Right cardiac atrium (tissue), 5 donors: ENCODE data around the gene TSPAN33. TPM values are rescaled to one million over a fixed set of nuclear protein-coding genes. Genes with fewer than 3 reads are reported as not detected.
"Not testable (repeated sequence)": the region's sequence is repeated elsewhere in the genome, so short reads cannot be mapped to it uniquely, and the experiment has no call there.

Source experiments
- ATAC-seq, 2 donors: fragments of 200-7000 bp; cut with Tn5 transposase; one replicate each; pipeline versions ENCODE4 v1.8.0 to v1.9.1; 2020; ENCODE audit warnings: moderate library complexity in 2 of 2, mild to moderate bottlenecking in 1 of 2
- DNase-seq, 3 donors: peaks; one replicate each; pipeline ENCODE4 v3.0.0-alpha.2; 2020
- H3K27ac ChIP-seq: one replicate; pipeline ENCODE4 v1.5.1; 2013; ENCODE audit warnings: mild to moderate bottlenecking, low read length, control low read depth, moderate library complexity
- H3K27me3 ChIP-seq: one replicate; pipeline ENCODE4 v1.6.1; 2013; ENCODE audit not compliant: control insufficient read depth, insufficient read depth
- H3K4me1 ChIP-seq: one replicate; pipeline ENCODE4 v1.6.1; 2013; ENCODE audit warnings: low read length; ENCODE audit not compliant: control insufficient read depth, insufficient read depth
- H3K4me3 ChIP-seq: one replicate; pipeline ENCODE4 v1.5.1; 2013; ENCODE audit warnings: low read length, control low read depth
- H3K9me3 ChIP-seq: one replicate; pipeline ENCODE4 v1.6.1; 2013; ENCODE audit warnings: low read length; ENCODE audit not compliant: control insufficient read depth
- WGBS: extraction: QIAGEN DNeasy Blood & Tissue Kit; methylation state at CpG from one replicate; pipeline ENCODE4 v1.1.7; 2013; 5-methylcytosine and 5-hydroxymethylcytosine counted together
- intact Hi-C, 4 donors: fragments of 100-400 bp; cut with DNase I; formaldehyde crosslinking; loops; one replicate each; pipeline versions ENCODE4 v1.11.0 to v1.14.0; 2022 to 2023
- polyA plus RNA-seq: library from polyadenylated mRNA; stranded (reverse); fragments of 200-250 nt; gene quantifications from one replicate; pipeline ENCODE4 v1.2.3, GENCODE V29; 2013
- total RNA-seq, 4 donors: library from RNA; stranded (reverse); fragmentation: NEBNext Ultra II Directional; extraction: Animal tissue kit (Norgen Biotek cat#: 25700); gene quantifications; one replicate each; pipeline ENCODE4 v1.2.1, GENCODE V29; 2021
- donor health status: healthy with polysubstance abuse.
- donor health status: DM: no; HTN: yes; CAD: no.
- donor health status: DM: no; HTN: no; CAD: no.
- donor health status: DM: no; HTN: yes; CAD: no; lungs with severe emphysema.
- donor health status: DM: yes; HTN: yes; CAD: no.

TSPAN33 gene
- total and polyA plus RNA-seq, 5 donors, result 7.4 to 17.8 (median 12.8) TPM

DNA sequence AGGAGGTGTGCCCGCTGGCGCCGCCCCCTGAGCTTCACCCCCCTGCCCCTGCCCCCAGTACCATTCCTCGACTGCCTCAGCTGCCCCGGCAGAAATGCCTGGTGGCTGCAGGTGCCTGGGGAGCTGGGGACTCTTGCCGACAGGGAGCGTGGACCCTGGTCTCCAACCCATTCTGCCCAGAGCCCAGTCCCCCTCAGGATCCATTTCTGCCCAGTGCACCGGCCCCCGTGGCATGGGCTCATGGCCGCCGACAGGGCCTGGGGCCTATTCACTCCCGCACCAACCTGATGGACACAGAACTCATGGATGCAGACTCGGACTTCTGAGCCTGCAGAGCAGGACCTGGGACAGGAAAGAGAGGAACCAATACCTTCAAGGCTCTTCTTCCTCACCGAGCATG is 67.6 kb downstream of the TSPAN33 start:
- intact Hi-C loops, result loop anchor here (5.0 to 10.0 kb wide), 3 partner anchors 45 to 260 kb away; no protein-coding TSS in a partner anchor
- 91% methylated on average over 14 of the region's 14 CpGs for WGBS

DNA sequence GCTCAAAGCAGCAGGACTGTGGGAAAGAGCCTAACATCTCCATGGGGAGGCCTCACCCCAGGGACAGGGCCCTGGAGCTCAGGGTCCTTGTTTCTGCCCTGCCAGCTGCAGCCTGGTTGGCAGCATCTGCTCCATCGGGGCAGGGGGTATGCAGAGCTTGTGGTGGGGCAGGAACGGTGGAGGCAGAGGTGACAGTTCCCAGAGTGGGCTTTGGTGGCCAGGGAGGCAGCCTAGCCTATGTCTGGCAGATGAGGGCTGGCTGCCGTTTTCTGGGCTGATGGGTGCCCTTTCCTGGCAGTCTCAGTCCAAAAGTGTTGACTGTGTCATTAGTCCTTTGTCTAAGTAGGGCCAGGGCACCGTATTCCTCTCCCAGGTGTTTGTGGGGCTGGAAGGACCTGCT is 68.1 kb downstream of the TSPAN33 start:
- intact Hi-C loops, result loop anchor here (5.0 to 10.0 kb wide), 3 partner anchors 45 to 260 kb away; no protein-coding TSS in a partner anchor
- Histone ChIP-seq H3K4me3 (no peak overlapping the region), H3K4me1 (no peaks in the 10 kb centered on the region), H3K9me3 (no peaks in the 10 kb centered on the region), H3K27ac (no peak overlapping the region), H3K27me3 (no peaks in the 10 kb centered on the region)
- ATAC-seq (no peak), DNase-seq (no peak)
- 87% methylated on average over 4 of the region's 4 CpGs for WGBS

More for the DNA sequence above, 67.6 kb downstream of the TSPAN33 start:
- Histone ChIP-seq H3K27ac (no peak overlapping the region), H3K4me1 (no peaks in the 10 kb centered on the region), H3K27me3 (no peaks in the 10 kb centered on the region), H3K9me3 (no peaks in the 10 kb centered on the region), H3K4me3 (no peak overlapping the region)
- ATAC-seq, result no peak
- no peak for DNase-seq

- DNase-seq (no peak), ATAC-seq (no peak)
- Histone ChIP-seq H3K9me3 (no peaks in the 10 kb centered on the region), H3K4me3 (no peak overlapping the region), H3K4me1 (no peaks in the 10 kb centered on the region), H3K27me3 (no peaks in the 10 kb centered on the region), H3K27ac (no peak overlapping the region)
- WGBS, result 57% methylated on average over 15 of the region's 15 CpGs
- intact Hi-C loops, result loop anchor here (5.0 to 10.0 kb wide), 3 partner anchors 47 to 258 kb away; no protein-coding TSS in a partner anchor
These were observed 69.3 kb downstream of the TSPAN33 start for GRCh38 chr7:129213828-129214227.

DNA sequence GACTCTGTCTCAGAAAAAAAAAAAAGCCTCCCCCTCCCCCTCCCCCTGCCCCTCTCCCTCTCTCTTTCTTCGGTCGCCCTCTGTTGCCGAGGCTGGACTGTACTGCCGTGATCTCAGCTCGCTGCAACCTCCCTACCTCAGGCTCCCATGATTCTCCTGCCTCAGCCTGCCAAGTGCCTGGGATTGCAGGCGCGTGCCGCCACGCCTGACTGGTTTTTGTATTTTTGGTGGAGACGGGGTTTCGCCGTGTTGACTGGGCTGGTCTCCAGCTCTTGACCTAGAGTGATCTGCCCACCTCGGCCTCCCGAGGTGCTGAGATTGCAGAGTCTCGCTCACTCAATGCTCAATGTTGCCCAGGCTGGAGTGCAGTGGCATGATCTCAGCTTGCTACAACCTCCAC is 71.2 kb downstream of the TSPAN33 start:
- not testable (repeated sequence) for H3K27me3 ChIP-seq, H3K4me3 ChIP-seq, DNase-seq, ATAC-seq, H3K4me1 ChIP-seq, H3K27ac ChIP-seq, H3K9me3 ChIP-seq
- 95% methylated on average over 15 of the region's 15 CpGs for WGBS
- intact Hi-C loops, result loop anchor here in 2 of 4 donors (5.0 to 10.0 kb wide), 2 partner anchors 82 to 249 kb away; no protein-coding TSS in a partner anchor

- not testable (repeated sequence) for H3K27ac ChIP-seq, H3K4me1 ChIP-seq, H3K27me3 ChIP-seq, DNase-seq, H3K4me3 ChIP-seq, H3K9me3 ChIP-seq, ATAC-seq
- intact Hi-C loops, result loop anchor here in 2 of 4 donors (5.0 to 10.0 kb wide), 2 partner anchors 81 to 249 kb away; no protein-coding TSS in a partner anchor
- WGBS, result 96% methylated on average over 34 of the region's 34 CpGs
These were observed 71.7 kb downstream of the TSPAN33 start for GRCh38 chr7:129216101-129216715.

GRCh38 chr7:129216821-129217416 is 72.4 kb downstream of the TSPAN33 start:
- not testable (repeated sequence) for H3K4me3 ChIP-seq, ATAC-seq, H3K27me3 ChIP-seq, H3K9me3 ChIP-seq, H3K4me1 ChIP-seq, DNase-seq, H3K27ac ChIP-seq
- WGBS, result 69% methylated on average over 8 of the region's 8 CpGs
- intact Hi-C loops, result loop anchor here in 2 of 4 donors (5.0 to 10.0 kb wide), 2 partner anchors 80 to 248 kb away; no protein-coding TSS in a partner anchor

- intact Hi-C loops, result loop anchor here in 3 of 4 donors (2.0 to 10.0 kb wide), 3 partner anchors 52 to 246 kb away; no protein-coding TSS in a partner anchor
- Histone ChIP-seq H3K4me1 (no peaks in the 10 kb centered on the region), H3K27me3 (no peaks in the 10 kb centered on the region), H3K4me3 (no peak overlapping the region), H3K27ac (no peak overlapping the region), H3K9me3 (no peaks in the 10 kb centered on the region)
- 12% methylated on average over 9 of the region's 9 CpGs for WGBS
- peak; percentile 85 to 93 (median 88) for DNase-seq
- peak; percentile 88 to 91 for ATAC-seq
These were observed 74.1 kb downstream of the TSPAN33 start for GRCh38 chr7:129218514-129219062.

DNA sequence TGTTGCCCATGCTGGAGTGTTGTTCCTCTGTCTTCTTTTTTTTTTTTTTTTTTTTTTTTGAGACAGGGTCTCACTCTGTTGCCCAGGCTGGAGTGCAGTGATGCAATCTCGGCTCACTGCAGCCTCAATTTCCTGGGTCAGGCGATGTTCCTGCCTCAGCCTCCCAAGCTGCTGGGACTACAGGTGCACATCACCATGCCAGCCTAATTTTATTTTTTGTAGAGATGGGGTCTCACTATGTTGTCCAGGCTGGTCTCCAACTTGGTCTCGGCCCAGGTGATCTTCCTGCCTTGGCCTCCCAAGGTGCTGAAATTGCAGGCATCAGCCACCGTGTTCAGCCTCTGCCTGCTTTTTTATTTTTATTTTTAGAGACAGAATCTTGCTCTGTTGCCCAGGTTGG is 74.7 kb downstream of the TSPAN33 start:
- not testable (repeated sequence) for H3K27me3 ChIP-seq, H3K27ac ChIP-seq, H3K4me1 ChIP-seq, H3K9me3 ChIP-seq, ATAC-seq, DNase-seq, H3K4me3 ChIP-seq
- intact Hi-C loops, result loop anchor here in 3 of 4 donors (2.0 to 10.0 kb wide), 3 partner anchors 52 to 246 kb away; no protein-coding TSS in a partner anchor
- 87% methylated on average over 4 of the region's 4 CpGs for WGBS

Other genes with a start within 250 kb of the TSPAN33 start
- gene KCP, start 234.0 kb upstream of the TSPAN33 start, total RNA-seq, result under 1 TPM; 0.23 to 0.28 (median 0.24) TPM
- gene KCP, start 234.0 kb upstream of the TSPAN33 start, polyA plus RNA-seq, result 0.36 TPM
- 1 to 10 TPM; 3.0 to 4.6 (median 4.2) TPM for gene IRF5, start 206.8 kb upstream of the TSPAN33 start, total RNA-seq
- 1.6 TPM for gene IRF5, start 206.8 kb upstream of the TSPAN33 start, polyA plus RNA-seq
- gene TNPO3, start 89.6 kb upstream of the TSPAN33 start, total RNA-seq, result 10 to 100 TPM; 23.0 to 29.5 (median 27.2) TPM
- 12.2 TPM for gene TNPO3, start 89.6 kb upstream of the TSPAN33 start, polyA plus RNA-seq
- gene SMO, start 43.9 kb downstream of the TSPAN33 start, total RNA-seq, result 10 to 100 TPM in 2 of 4 donors, 1 to 10 TPM in 2; 8.3 to 12.6 (median 9.6) TPM
- 4.9 TPM for gene SMO, start 43.9 kb downstream of the TSPAN33 start, polyA plus RNA-seq
- 1 to 10 TPM; 6.4 to 8.8 (median 7.9) TPM for gene AHCYL2, start 80.3 kb downstream of the TSPAN33 start, total RNA-seq
- 1.8 TPM for gene AHCYL2, start 80.3 kb downstream of the TSPAN33 start, polyA plus RNA-seq